ENCODE measurements around the gene SCCPDH. TPM values are rescaled to one million over a fixed set of nuclear protein-coding genes. Genes with fewer than 3 reads are reported as not detected.

Gene SCCPDH
- total and polyA plus RNA-seq, 3 donors from 2014 or later, result 103 to 289 (median 132) TPM

DNA sequence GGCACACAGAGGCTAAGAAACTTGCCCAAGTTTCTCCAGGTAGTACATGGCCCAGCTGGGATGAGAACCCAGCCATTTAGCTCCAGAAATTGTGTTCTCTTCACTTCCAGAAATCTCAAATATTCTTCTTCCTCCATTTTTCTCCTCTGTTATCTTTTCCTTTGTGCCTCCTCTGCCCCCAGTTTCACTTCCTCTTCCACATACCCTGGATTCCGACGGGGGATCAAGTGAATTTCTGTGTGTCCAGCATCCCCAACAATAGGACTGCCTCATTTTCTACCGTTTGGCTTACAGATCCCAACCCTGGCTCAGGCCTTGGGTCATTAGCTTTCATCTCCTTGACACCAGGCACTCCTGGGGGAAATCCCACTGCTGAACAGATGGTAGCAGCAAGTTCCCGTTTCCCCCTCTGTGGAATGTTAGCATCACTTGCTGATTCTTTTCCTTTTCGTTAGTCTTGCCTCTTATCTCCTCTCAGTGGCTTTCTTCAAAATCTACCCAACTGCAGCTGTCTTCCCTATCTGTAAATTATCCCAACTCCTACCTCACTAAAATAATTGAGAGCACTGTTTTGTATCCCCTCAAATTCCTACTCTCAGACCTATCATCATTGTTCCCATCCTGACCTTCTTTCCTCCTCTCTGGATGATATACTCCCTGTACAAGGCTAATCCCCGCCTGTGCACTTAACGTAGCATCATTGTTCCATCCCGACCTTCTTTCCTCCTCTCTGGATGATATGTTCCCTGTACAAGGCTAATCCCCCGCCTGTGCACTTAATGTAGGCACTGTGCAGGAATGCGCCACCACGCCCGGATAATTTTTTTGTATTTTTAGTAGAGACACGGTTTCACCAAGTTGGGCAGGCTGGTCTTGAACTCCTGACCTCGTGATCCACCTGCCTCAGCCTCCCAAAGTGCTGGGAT, 36.5 kb downstream of the SCCPDH start:
- intact Hi-C loops (cut with DNase I; ENCODE audit: low total_unique reads), result no loop called here
- no peak overlapping the region for H3K27ac ChIP-seq
- H3K9me3 ChIP-seq, result no peaks in the 10 kb centered on the region
- WGBS, 2 donors, result 63 to 79% methylated on average over 14 of the region's 14 CpGs
- TF ChIP-seq, protein P1, sequence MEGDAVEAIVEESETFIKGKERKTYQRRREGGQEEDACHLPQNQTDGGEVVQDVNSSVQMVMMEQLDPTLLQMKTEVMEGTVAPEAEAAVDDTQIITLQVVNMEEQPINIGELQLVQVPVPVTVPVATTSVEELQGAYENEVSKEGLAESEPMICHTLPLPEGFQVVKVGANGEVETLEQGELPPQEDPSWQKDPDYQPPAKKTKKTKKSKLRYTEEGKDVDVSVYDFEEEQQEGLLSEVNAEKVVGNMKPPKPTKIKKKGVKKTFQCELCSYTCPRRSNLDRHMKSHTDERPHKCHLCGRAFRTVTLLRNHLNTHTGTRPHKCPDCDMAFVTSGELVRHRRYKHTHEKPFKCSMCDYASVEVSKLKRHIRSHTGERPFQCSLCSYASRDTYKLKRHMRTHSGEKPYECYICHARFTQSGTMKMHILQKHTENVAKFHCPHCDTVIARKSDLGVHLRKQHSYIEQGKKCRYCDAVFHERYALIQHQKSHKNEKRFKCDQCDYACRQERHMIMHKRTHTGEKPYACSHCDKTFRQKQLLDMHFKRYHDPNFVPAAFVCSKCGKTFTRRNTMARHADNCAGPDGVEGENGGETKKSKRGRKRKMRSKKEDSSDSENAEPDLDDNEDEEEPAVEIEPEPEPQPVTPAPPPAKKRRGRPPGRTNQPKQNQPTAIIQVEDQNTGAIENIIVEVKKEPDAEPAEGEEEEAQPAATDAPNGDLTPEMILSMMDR (IDR thresholded peaks at IDR 0.05), result no peak
- no peak for TF ChIP-seq POLR2A (IDR thresholded peaks at IDR 0.05)
- no peaks in the 10 kb centered on the region for H3K36me3 ChIP-seq (ENCODE audit: low read depth, missing control alignments)
- H3K4me3 ChIP-seq, result no peak overlapping the region
- H3K27me3 ChIP-seq, result no peaks in the 10 kb centered on the region
- no peaks in the 10 kb centered on the region for H3K4me1 ChIP-seq
- DNase-seq, result no peak

DNA sequence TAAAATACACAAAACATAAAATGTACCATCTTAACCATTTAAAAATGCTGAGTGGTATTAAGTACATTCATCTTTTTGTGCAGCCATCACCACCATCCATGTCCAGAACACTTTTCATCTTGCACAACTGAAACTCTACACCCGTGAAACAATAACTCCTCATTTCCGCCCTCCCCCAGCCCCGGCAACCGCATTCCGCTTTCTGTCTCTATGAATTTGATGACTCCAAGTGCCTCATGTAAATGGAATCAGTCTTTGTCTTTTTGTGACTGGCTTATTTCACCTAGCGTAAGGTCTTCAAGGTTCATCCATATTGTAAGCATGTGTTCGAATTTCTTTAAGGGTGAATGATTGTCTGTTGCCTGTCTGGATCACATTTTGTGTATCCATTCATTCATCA, 37.2 kb downstream of the SCCPDH start:
- Histone ChIP-seq H3K36me3 (ENCODE audit: low read depth, missing control alignments) (no peaks in the 10 kb centered on the region), H3K4me3 (no peak overlapping the region), H3K27ac (no peak overlapping the region), H3K9me3 (no peaks in the 10 kb centered on the region), H3K27me3 (no peaks in the 10 kb centered on the region), H3K4me1 (no peaks in the 10 kb centered on the region)
- TF ChIP-seq, protein P1 (IDR thresholded peaks at IDR 0.05), result no peak
- no peak for TF ChIP-seq POLR2A (IDR thresholded peaks at IDR 0.05)
- intact Hi-C loops (cut with DNase I; ENCODE audit: low total_unique reads), result no loop called here
- WGBS, 2 donors, result 95 to 96% methylated on average over 7 of the region's 7 CpGs
- DNase-seq, result no peak

DNA sequence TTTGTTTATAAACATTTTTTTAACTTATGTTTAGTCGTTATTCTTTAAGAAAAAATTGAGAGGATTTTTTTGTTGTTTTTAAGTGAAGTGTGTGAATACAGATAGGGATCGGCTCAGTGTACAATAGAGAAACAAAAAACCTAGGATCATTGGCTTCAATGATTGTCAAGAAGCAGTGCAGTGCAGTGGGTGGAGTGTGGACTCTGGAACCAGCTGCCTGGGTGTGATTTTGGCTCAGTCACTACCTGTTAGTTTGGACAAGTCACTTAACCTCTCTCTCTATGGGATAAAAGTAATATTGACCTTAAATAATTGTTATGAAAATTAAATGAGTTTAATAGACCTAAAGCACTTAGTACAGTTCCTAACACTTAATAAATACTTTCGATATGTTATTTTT, 41.3 kb downstream of the SCCPDH start:
- intact Hi-C loops (cut with DNase I; ENCODE audit: low total_unique reads), result no loop called here
- Histone ChIP-seq H3K9me3 (no peaks in the 10 kb centered on the region), H3K27me3 (no peaks in the 10 kb centered on the region), H3K4me3 (no peak overlapping the region), H3K4me1 (no peaks in the 10 kb centered on the region), H3K27ac (no peak overlapping the region), H3K36me3 (ENCODE audit: low read depth, missing control alignments) (no peaks in the 10 kb centered on the region)
- TF ChIP-seq, protein P1 (IDR thresholded peaks at IDR 0.05), result no peak
- no peak for TF ChIP-seq POLR2A (IDR thresholded peaks at IDR 0.05)
- no peak for DNase-seq
- 91 to 92% methylated on average over 3 of the region's 3 CpGs for WGBS, 2 donors

DNA sequence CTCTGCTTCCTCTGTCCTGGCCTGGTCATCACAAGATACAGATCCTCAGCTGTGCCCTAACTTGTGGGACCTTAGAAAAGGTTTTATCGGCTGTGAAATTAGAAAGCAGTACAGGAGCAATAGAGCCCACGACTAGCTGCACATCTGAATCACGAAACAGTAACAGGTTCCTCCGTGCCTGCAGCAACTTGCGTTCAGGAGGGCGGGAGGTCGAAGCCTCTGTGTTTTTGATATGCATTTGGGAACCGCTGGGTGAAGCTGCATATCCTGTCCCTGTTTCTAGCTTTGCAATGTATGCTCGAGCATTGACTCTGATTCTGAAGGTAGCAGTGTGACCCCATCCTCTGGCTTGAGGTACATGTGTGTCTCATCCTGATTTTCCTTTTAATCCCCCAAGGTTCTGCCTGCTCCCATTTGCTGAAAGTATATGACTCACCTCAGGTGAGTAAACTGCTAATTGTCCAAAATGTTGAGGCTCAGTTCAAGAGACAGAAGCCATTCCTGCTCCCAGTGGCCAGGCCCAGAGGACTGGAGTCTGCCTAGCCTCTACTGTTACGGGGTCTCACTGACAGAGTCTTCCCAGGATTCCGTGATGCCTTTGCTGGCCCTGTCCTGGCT, 44.3 kb downstream of the SCCPDH start:
- Histone ChIP-seq H3K36me3 (ENCODE audit: low read depth, missing control alignments) (no peaks in the 10 kb centered on the region), H3K9me3 (no peaks in the 10 kb centered on the region), H3K4me3 (no peak overlapping the region), H3K27ac (no peak overlapping the region), H3K4me1 (no peaks in the 10 kb centered on the region), H3K27me3 (no peaks in the 10 kb centered on the region)
- no peak for DNase-seq
- TF ChIP-seq POLR2A (IDR thresholded peaks at IDR 0.05), result no peak
- TF ChIP-seq, protein P1 (IDR thresholded peaks at IDR 0.05), result no peak
- 77 to 88% methylated on average over 11 of the region's 11 CpGs for WGBS, 2 donors
- intact Hi-C loops (cut with DNase I; ENCODE audit: low total_unique reads), result no loop called here

Data from testis (tissue), 3 donors.